H1 (cell line): ENCODE results near the gene CNIH1. TPM values are rescaled to one million over a fixed set of nuclear protein-coding genes. Genes with fewer than 3 reads are reported as not detected.
A peak's percentile ranks its signal among the peaks of the same experiment; 100 is the strongest.

Experiments used
- CTCF ChIA-PET: fragments of 300-600 bp; sonication (Branson Sonifier 250); formaldehyde crosslinking; loops from one replicate; lab custom pipeline; 2021; ENCODE audit not compliant: partially characterized antibody; lab: Charles Lee
- POLR2A ChIA-PET: fragments of 300-600 bp; sonication (Branson Sonifier 250); formaldehyde crosslinking; loops from one replicate; lab custom pipeline; 2021; ENCODE audit warnings: inconsistent platforms; ENCODE audit not compliant: partially characterized antibody; lab: Charles Lee
- DNase-seq, 2 experiments: peaks; one replicate each; pipeline versions ENCODE4 v3.0.0 to v3.0.0-alpha.2; 2010 to 2022; ENCODE audit warnings: low spot score in 2 of 2, low read depth in 1 of 2, mixed read lengths in 1 of 2
- FAIRE-seq: peaks from 2 replicates; lab custom pipeline; 2011; peaks lifted over from hg19 to GRCh38; lab: Jason Lieb, UNC
- H2AFZ ChIP-seq: 2 replicates; pipeline ENCODE4 v1.8.1; 2012; ENCODE audit warnings: low read length, inconsistent platforms
- H2AK5ac ChIP-seq: 2 replicates; pipeline ENCODE4 v1.6.1; 2013; ENCODE audit warnings: low read depth, low read length
- H2BK120ac ChIP-seq: replicated peaks from 2 replicates; pipeline ENCODE3; 2013; ENCODE audit warnings: low read depth, low read length, inconsistent platforms
- H2BK12ac ChIP-seq: 2 replicates; pipeline ENCODE4 v1.6.1; 2013; ENCODE audit warnings: low read depth, low read length
- H2BK15ac ChIP-seq: 2 replicates; pipeline ENCODE4 v1.6.1; 2013; ENCODE audit warnings: low read length
- H2BK20ac ChIP-seq: 2 replicates; pipeline ENCODE4 v1.6.1; 2013; ENCODE audit warnings: low read length
- H2BK5ac ChIP-seq: 2 replicates; pipeline ENCODE4 v1.6.1; 2013; ENCODE audit warnings: low read depth, low read length
- H3K14ac ChIP-seq: 2 replicates; pipeline ENCODE4 v1.6.1; 2013; ENCODE audit warnings: inconsistent platforms; ENCODE audit not compliant: insufficient read length
- H3K18ac ChIP-seq: 2 replicates; pipeline ENCODE4 v1.6.1; 2013; ENCODE audit warnings: low read length; ENCODE audit errors: extremely low read depth
- H3K23ac ChIP-seq: 2 replicates; pipeline ENCODE4 v1.6.1; 2013; ENCODE audit warnings: inconsistent platforms; ENCODE audit not compliant: insufficient read length
- H3K23me2 ChIP-seq: 2 replicates; pipeline ENCODE4 v1.6.1; 2013; ENCODE audit warnings: low read depth, low read length
- H3K27ac ChIP-seq: 2 replicates; pipeline ENCODE4 v1.6.1; 2011; ENCODE audit warnings: low read depth, low read length, inconsistent platforms
- H3K27me3 ChIP-seq, 4 experiments: replicated peaks in 1 of 4; 1 replicate in 1 of 4; 2 replicates in 3 of 4; pipeline versions ENCODE4 v1.6.1 to v1.8.1; 2011 to 2013; ENCODE audit warnings: low read length in 3 of 4, mild to moderate bottlenecking in 3 of 4, inconsistent platforms in 2 of 4, mixed read lengths in 2 of 4, moderate library complexity in 1 of 4; ENCODE audit not compliant: control insufficient read depth in 3 of 4, insufficient read depth in 3 of 4; ENCODE audit errors: extremely low read depth in 1 of 4
- H3K36me3 ChIP-seq, 4 experiments: 2 replicates each; pipeline versions ENCODE4 v1.6.1 to v1.8.1; 2011 to 2013; ENCODE audit warnings: mild to moderate bottlenecking in 4 of 4, low read length in 3 of 4, moderate library complexity in 2 of 4, control low read depth in 1 of 4, inconsistent platforms in 1 of 4; ENCODE audit not compliant: insufficient read depth in 4 of 4, control insufficient read depth in 2 of 4
- H3K4ac ChIP-seq: replicated peaks from 2 replicates; pipeline ENCODE3; 2013; ENCODE audit warnings: low read length, low read depth, mixed read lengths, inconsistent platforms; ENCODE audit not compliant: insufficient read length
- H3K4me1 ChIP-seq, 4 experiments: replicated peaks in 1 of 4; 1 replicate in 1 of 4; 2 replicates in 3 of 4; pipeline versions ENCODE4 v1.6.1 to v1.8.1; 2011 to 2013; ENCODE audit warnings: low read length in 3 of 4, inconsistent platforms in 2 of 4, mixed read lengths in 1 of 4; ENCODE audit not compliant: insufficient read depth in 4 of 4, control insufficient read depth in 3 of 4
- H3K4me2 ChIP-seq, 2 experiments: 2 replicates each; pipeline versions ENCODE4 v1.6.1 to v1.8.1; 2011 to 2013; ENCODE audit warnings: low read depth in 2 of 2, low read length in 2 of 2, control low read depth in 1 of 2, inconsistent platforms in 1 of 2, mild to moderate bottlenecking in 1 of 2; ENCODE audit not compliant: insufficient read depth in 1 of 2
- H3K4me3 ChIP-seq, 4 experiments: fragments of 200-600, 300-600 bp in 1 of 4; sonication (generic), shearing (Covaris generic), sonication (Bioruptor Twin) in 1 of 4; 2 replicates each; pipeline versions ENCODE4 v1.5.1 to v1.8.1; 2011 to 2016; ENCODE audit warnings: low read length in 4 of 4, low read depth in 3 of 4, control low read depth in 2 of 4, inconsistent platforms in 2 of 4, mild to moderate bottlenecking in 2 of 4, mixed read lengths in 1 of 4, moderate library complexity in 1 of 4; ENCODE audit not compliant: insufficient read depth in 2 of 4; ENCODE audit errors: extremely low read depth in 1 of 4
- H3K56ac ChIP-seq: replicated peaks from 2 replicates; pipeline ENCODE3; 2013; ENCODE audit warnings: low read depth, mild to moderate bottlenecking, mixed read lengths, low read length, inconsistent platforms; ENCODE audit not compliant: insufficient read length
- H3K79me1 ChIP-seq: 2 replicates; pipeline ENCODE4 v1.6.1; 2013; ENCODE audit warnings: low read depth, low read length, control low read depth
- H3K79me2 ChIP-seq, 2 experiments: 2 replicates each; pipeline versions ENCODE4 v1.6.1 to v1.8.1; 2012 to 2013; ENCODE audit warnings: low read length in 2 of 2, mild to moderate bottlenecking in 2 of 2, inconsistent platforms in 1 of 2; ENCODE audit not compliant: insufficient read depth in 2 of 2, control insufficient read depth in 1 of 2
- H3K9ac ChIP-seq, 4 experiments: replicated peaks in 1 of 4; 1 replicate in 1 of 4; 2 replicates in 3 of 4; pipeline versions ENCODE4 v1.6.1 to v1.8.1; 2011 to 2013; ENCODE audit warnings: low read depth in 3 of 4, low read length in 3 of 4, control low read depth in 2 of 4, mild to moderate bottlenecking in 2 of 4, moderate library complexity in 2 of 4, inconsistent platforms in 1 of 4; ENCODE audit errors: extremely low read depth in 1 of 4
- H3K9me3 ChIP-seq, 2 experiments: 2 replicates each; pipeline versions ENCODE4 v1.6.1 to v1.8.1; 2012 to 2013; ENCODE audit warnings: mild to moderate bottlenecking in 2 of 2, moderate library complexity in 2 of 2, control low read depth in 1 of 2, inconsistent platforms in 1 of 2, low read depth in 1 of 2, low read length in 1 of 2, mixed read lengths in 1 of 2; ENCODE audit not compliant: insufficient read depth in 2 of 2
- H4K20me1 ChIP-seq, 2 experiments: replicated peaks in 1 of 2; 2 replicates each; pipeline versions ENCODE3 to v1.8.1; 2011 to 2013; ENCODE audit warnings: inconsistent platforms in 2 of 2, low read length in 2 of 2, mild to moderate bottlenecking in 1 of 2; ENCODE audit not compliant: insufficient read depth in 2 of 2, control insufficient read depth in 1 of 2
- H4K5ac ChIP-seq: 2 replicates; pipeline ENCODE4 v1.6.1; 2013; ENCODE audit warnings: low read length, low read depth, mixed read lengths, inconsistent platforms; ENCODE audit not compliant: insufficient read length
- H4K8ac ChIP-seq: 2 replicates; pipeline ENCODE4 v1.8.0; 2013; ENCODE audit warnings: mild to moderate bottlenecking, moderate library complexity, low read length, inconsistent platforms; ENCODE audit not compliant: insufficient read depth; ENCODE audit errors: extremely low read depth
- H4K91ac ChIP-seq: replicated peaks from 2 replicates; pipeline ENCODE3; 2013; ENCODE audit warnings: low read length, mixed read lengths, inconsistent platforms; ENCODE audit not compliant: insufficient read length
- ATF3 ChIP-seq: IDR thresholded peaks from 2 replicates; pipeline ENCODE4 v1.6.1; 2011; ENCODE audit warnings: low read depth, mild to moderate bottlenecking, low read length; ENCODE audit not compliant: insufficient read depth
- BCL11A ChIP-seq, 2 experiments: IDR thresholded peaks; one replicate each; pipeline ENCODE4 v1.6.1; 2011; ENCODE audit warnings: low read depth in 2 of 2, low read length in 2 of 2, mild to moderate bottlenecking in 2 of 2
- BRCA1 ChIP-seq: IDR thresholded peaks from 2 replicates; pipeline ENCODE4 v1.6.1; 2012; ENCODE audit warnings: low read depth, low read length, improper control_type of control experiment
- CHD2 ChIP-seq: IDR thresholded peaks from 2 replicates; pipeline ENCODE4 v1.6.1; 2012; ENCODE audit warnings: low read length, improper control_type of control experiment
- EGR1 ChIP-seq: IDR thresholded peaks from 2 replicates; pipeline ENCODE4 v1.6.1; 2011; ENCODE audit warnings: low read depth, low read length, borderline replicate concordance
- GABPA ChIP-seq: IDR thresholded peaks from 2 replicates; pipeline ENCODE4 v1.6.1; 2011; ENCODE audit warnings: mild to moderate bottlenecking, low read length, moderate library complexity, borderline replicate concordance; ENCODE audit not compliant: insufficient read depth
- GTF2F1 ChIP-seq: IDR thresholded peaks from 2 replicates; pipeline ENCODE4 v1.6.1; 2012; ENCODE audit warnings: low read depth, low read length, improper control_type of control experiment, borderline replicate concordance
- HDAC6 ChIP-seq: IDR thresholded peaks from one replicate; pipeline ENCODE4 v1.7.1; 2012; ENCODE audit warnings: low read depth, mild to moderate bottlenecking, inconsistent platforms, low read length, moderate library complexity
- JUN ChIP-seq: IDR thresholded peaks from 2 replicates; pipeline ENCODE4 v1.6.1; 2011; ENCODE audit warnings: low read depth, mild to moderate bottlenecking, improper control_type of control experiment, low read length
- NRF1 ChIP-seq: IDR thresholded peaks from 2 replicates; pipeline ENCODE4 v1.6.1; 2011; ENCODE audit warnings: mild to moderate bottlenecking, low read depth, low read length, improper control_type of control experiment
- POLR2AphosphoS5 ChIP-seq: IDR thresholded peaks from 2 replicates; pipeline ENCODE4 v1.6.1; 2011; ENCODE audit warnings: low read depth, low read length
- SIRT6 ChIP-seq: IDR thresholded peaks from one replicate; pipeline ENCODE4 v1.7.1; 2012; ENCODE audit warnings: low read length, inconsistent platforms
- TAF1 ChIP-seq: IDR thresholded peaks from 2 replicates; pipeline ENCODE4 v1.6.1; 2011; ENCODE audit warnings: mild to moderate bottlenecking, low read depth, low read length
- TEAD4 ChIP-seq: IDR thresholded peaks from 2 replicates; pipeline ENCODE4 v1.6.1; 2012; ENCODE audit warnings: low read depth, low read length, inconsistent platforms, mixed read lengths
- WGBS, 2 experiments: shearing (Covaris generic) in 1 of 2; methylation state at CpG; one replicate each; pipeline versions ENCODE4 v1.1.6 to v1.1.7; 2013 to 2015; ENCODE audit warnings: low lambda C conversion rate in 2 of 2, mixed read lengths in 2 of 2, inconsistent platforms in 1 of 2, low coverage in 1 of 2, missing lambda C conversion rate in 1 of 2; ENCODE audit not compliant: insufficient replicate concordance in 2 of 2, insufficient coverage in 1 of 2, insufficient read length in 1 of 2; ENCODE audit errors: extremely low coverage in 1 of 2, missing lambda C conversion rate in 1 of 2; 5-methylcytosine and 5-hydroxymethylcytosine counted together
- polyA plus RNA-seq, 7 experiments: library from polyadenylated mRNA; depleted of rRNA in 3 of 7; stranded (reverse) in 5 of 7; unstranded in 2 of 7; fragments of >200 nt in 5 of 7; fragments of 200-250 nt in 2 of 7; gene quantifications; 1 replicate in 5 of 7; 2 replicates in 1 of 7; 4 replicates in 1 of 7; pipeline versions ENCODE4 v1.2.1 to v1.2.3, GENCODE V29; 2011 to 2013; ENCODE audit warnings: missing spikeins in 2 of 7, mixed read lengths in 2 of 7
- total RNA-seq: library from RNA; stranded (reverse); fragmentation: NEBNext Ultra II Directional; extraction: Animal tissue kit (Norgen Biotek cat#: 25700); gene quantifications from 2 replicates; pipeline ENCODE4 v1.2.1, GENCODE V29; 2021

Gene CNIH1
- total and polyA plus RNA-seq, 2 of the 8 experiments (the other 6 are each of a cell fraction or from before 2014, with no cell fraction given) = 119 to 333 TPM

- H3K23me2 ChIP-seq = no peaks in the 10 kb centered on the region
- ChIA-PET CTCF (interaction anchor here (0.7 to 1.0 kb wide), 2 partner anchors 15 to 240 kb away, joined by 3 read pairs; no protein-coding TSS in a partner anchor), POLR2A (interaction anchor here (1.2 kb wide), 1 partner anchor 9 kb away, joined by 4 read pairs; no protein-coding TSS in a partner anchor)
- no peak overlapping the region for H3K56ac ChIP-seq
- FAIRE-seq (no peak), DNase-seq (no peak)
- H3K79me1 ChIP-seq = no peaks in the 10 kb centered on the region
- H3K9ac ChIP-seq = no peak overlapping the region
- H3K18ac ChIP-seq = no peak overlapping the region
- H2BK20ac ChIP-seq = no peak overlapping the region
- no peaks in the 10 kb centered on the region for H3K9me3 ChIP-seq
- H3K14ac ChIP-seq = no peak overlapping the region
- no peak overlapping the region for H3K4ac ChIP-seq
- no peak overlapping the region for H3K4me2 ChIP-seq
- H2AFZ ChIP-seq = peak overlapping the region; percentile 67
- no peak overlapping the region; the same call in 1 of the 2 replicates for H2BK12ac ChIP-seq
- H4K20me1 ChIP-seq = no peaks in the 10 kb centered on the region
- no peaks in the 10 kb centered on the region for H3K36me3 ChIP-seq
- H3K4me3 ChIP-seq = no peak overlapping the region
- no peaks in the 10 kb centered on the region for H3K79me2 ChIP-seq
- no peak overlapping the region for H2BK15ac ChIP-seq
- H3K4me1 ChIP-seq = no peaks in the 10 kb centered on the region
- H4K91ac ChIP-seq = no peak overlapping the region
- H2BK120ac ChIP-seq = no peak overlapping the region
- 90% methylated on average over 7 of the region's 7 CpGs; no CpG with 5 or more reads in 1 of the 2 experiments for WGBS, 2 experiments
- H3K27me3 ChIP-seq = no peaks in the 10 kb centered on the region
- H4K8ac ChIP-seq = 0 out of 2 replicates have a peak overlapping the region, but pooled peaks have one; percentile 21
- no peak overlapping the region for H2AK5ac ChIP-seq
- no peak overlapping the region for H3K23ac ChIP-seq
- H4K5ac ChIP-seq = no peak overlapping the region
- H2BK5ac ChIP-seq = no peak overlapping the region
- no peak overlapping the region for H3K27ac ChIP-seq
- TF ChIP-seq BCL11A (IDR thresholded peaks at IDR 0.05; ENCODE audit: low read depth in 2 of 2, low read length in 2 of 2) (no peak), NRF1 (no peak), JUN (no peak), SIRT6 (no peak), ATF3 (no peak), GTF2F1 (no peak), BRCA1 (no peak), HDAC6 (no peak), TAF1 (no peak), POLR2AphosphoS5 (no peak), GABPA (no peak), EGR1 (no peak), CHD2 (no peak), TEAD4 (no peak)
Measured at GRCh38 chr14:54451121-54451601, 10.0 kb upstream of the CNIH1 start.
